Stimulated activated CD8-positive, alpha-beta memory T cell treated with anti-CD3 and anti-CD28 coated beads, Interleukin-4, amount 100 ng/mL, for 24 hours (primary cell): Measurements from ENCODE around the gene IGF2BP2.
"Not testable (repeated sequence)": the region's sequence is repeated elsewhere in the genome, so short reads cannot be mapped to it uniquely, and the experiment has no call there.

Experiments
- DNase-seq: peaks from one replicate; pipeline ENCODE4 v3.0.0-alpha.2; 2020; ENCODE audit warnings: low read depth

The IGF2BP2 gene

GRCh38 chr3:185825006-185825638 is at the start of gene IGF2BP2:
IGF2BP2 (minus strand) TSS chr3:185825042; CDS start chr3:185824960, 82 bp downstream.
- peak; percentile 28 for DNase-seq

GRCh38 chr3:185874119-185874518 is 49.3 kb upstream of the IGF2BP2 start:
- DNase-seq, result no peak

- DNase-seq, result no peak
These were observed 42.8 kb upstream of the IGF2BP2 start for GRCh38 chr3:185867650-185868049.

- DNase-seq, result no peak
These were observed 42.2 kb upstream of the IGF2BP2 start for GRCh38 chr3:185866995-185867394.

GRCh38 chr3:185866555-185866954 is 41.7 kb upstream of the IGF2BP2 start:
- DNase-seq, result no peak

GRCh38 chr3:185865247-185865646 is 40.4 kb upstream of the IGF2BP2 start:
- no peak for DNase-seq

GRCh38 chr3:185864767-185865166 is 39.9 kb upstream of the IGF2BP2 start:
- DNase-seq, result no peak

- DNase-seq, result no peak
These were observed 38.1 kb upstream of the IGF2BP2 start for GRCh38 chr3:185862920-185863319.

GRCh38 chr3:185859294-185859972 is 34.6 kb upstream of the IGF2BP2 start:
- DNase-seq, result no peak

- no peak for DNase-seq
These were observed 33.8 kb upstream of the IGF2BP2 start for GRCh38 chr3:185858502-185859225.

- no peak for DNase-seq
These were observed 32.4 kb upstream of the IGF2BP2 start for GRCh38 chr3:185857208-185857607.

- no peak for DNase-seq
These were observed 31.8 kb upstream of the IGF2BP2 start for GRCh38 chr3:185856652-185857051.

- DNase-seq, result not testable (repeated sequence)
These were observed 28.9 kb upstream of the IGF2BP2 start for GRCh38 chr3:185853771-185854170.

GRCh38 chr3:185852635-185853034 is 27.8 kb upstream of the IGF2BP2 start:
- no peak for DNase-seq

GRCh38 chr3:185851959-185852358 is 27.1 kb upstream of the IGF2BP2 start:
- no peak for DNase-seq

- no peak for DNase-seq
These were observed 26.2 kb upstream of the IGF2BP2 start for GRCh38 chr3:185851046-185851445.

GRCh38 chr3:185847506-185847905 is 22.7 kb upstream of the IGF2BP2 start:
- no peak for DNase-seq

GRCh38 chr3:185846037-185846436 is 21.2 kb upstream of the IGF2BP2 start:
- DNase-seq, result no peak

- DNase-seq, result no peak
These were observed 19.2 kb upstream of the IGF2BP2 start for GRCh38 chr3:185844051-185844450.

- no peak for DNase-seq
These were observed 18.8 kb upstream of the IGF2BP2 start for GRCh38 chr3:185843635-185844034.

- no peak for DNase-seq
These were observed 18.3 kb upstream of the IGF2BP2 start for GRCh38 chr3:185843126-185843525.

- DNase-seq, result no peak
These were observed 17.4 kb upstream of the IGF2BP2 start for GRCh38 chr3:185842241-185842640.

- DNase-seq, result not testable (repeated sequence)
These were observed 13.7 kb upstream of the IGF2BP2 start for GRCh38 chr3:185838417-185838989.
